NCI-H345 (cell line): Measurements from ENCODE around the gene FBXO7.

ENCODE experiments used
- DNase-seq: peaks from one replicate; lab custom pipeline; 2025; lab: John Stamatoyannopoulos, UW

The FBXO7 gene

GRCh38 chr22:32490279-32490678, 15.7 kb downstream of the FBXO7 start:
- DNase-seq, result no peak

- no peak for DNase-seq
Measured at GRCh38 chr22:32492111-32492510, 17.5 kb downstream of the FBXO7 start.

- DNase-seq, result no peak
Measured at GRCh38 chr22:32493551-32493950, 18.9 kb downstream of the FBXO7 start.

GRCh38 chr22:32494971-32495370, 20.4 kb downstream of the FBXO7 start:
- DNase-seq, result no peak

GRCh38 chr22:32499666-32500065, 25.1 kb downstream of the FBXO7 start:
- DNase-seq, result no peak

GRCh38 chr22:32501836-32502752, 27.5 kb downstream of the FBXO7 start:
- no peak for DNase-seq

- no peak for DNase-seq
Measured at GRCh38 chr22:32509045-32509444, 34.4 kb downstream of the FBXO7 start.

- DNase-seq, result no peak
Measured at GRCh38 chr22:32511274-32511673, 36.7 kb downstream of the FBXO7 start.

- DNase-seq, result no peak
Measured at GRCh38 chr22:32511776-32512175, 37.2 kb downstream of the FBXO7 start.

- DNase-seq, result no peak
Measured at GRCh38 chr22:32512267-32512982, 37.8 kb downstream of the FBXO7 start.

- DNase-seq, result no peak
Measured at GRCh38 chr22:32515084-32515483, 40.5 kb downstream of the FBXO7 start.

- DNase-seq, result no peak
Measured at GRCh38 chr22:32517488-32517887, 42.9 kb downstream of the FBXO7 start.

GRCh38 chr22:32517921-32518320, 43.3 kb downstream of the FBXO7 start:
- DNase-seq, result no peak

- no peak for DNase-seq
Measured at GRCh38 chr22:32518381-32518780, 43.8 kb downstream of the FBXO7 start.

GRCh38 chr22:32518848-32519247, 44.2 kb downstream of the FBXO7 start:
- DNase-seq, result no peak

GRCh38 chr22:32520612-32521011, 46.0 kb downstream of the FBXO7 start:
- DNase-seq, result no peak

- DNase-seq, result no peak
Measured at GRCh38 chr22:32522237-32522636, 47.6 kb downstream of the FBXO7 start.

GRCh38 chr22:32527756-32528155, 53.1 kb downstream of the FBXO7 start:
- DNase-seq, result no peak

GRCh38 chr22:32528316-32528715, 53.7 kb downstream of the FBXO7 start:
- DNase-seq, result no peak

- DNase-seq, result peak; percentile 32
Measured at GRCh38 chr22:32528984-32529982, 54.7 kb downstream of the FBXO7 start.

GRCh38 chr22:32531228-32531627, 56.6 kb downstream of the FBXO7 start:
- DNase-seq, result no peak
